GM18861 (cell line): Measurements from ENCODE around the gene CDK19.
"Not testable (repeated sequence)": the region's sequence is repeated elsewhere in the genome, so short reads cannot be mapped to it uniquely, and the experiment has no call there.

Experiments
- ATAC-seq: cut with Tn5 transposase; IDR thresholded peaks from one replicate; pipeline ENCODE4 v1.9.1; 2021; ENCODE audit not compliant: unreplicated experiment

The CDK19 gene

DNA sequence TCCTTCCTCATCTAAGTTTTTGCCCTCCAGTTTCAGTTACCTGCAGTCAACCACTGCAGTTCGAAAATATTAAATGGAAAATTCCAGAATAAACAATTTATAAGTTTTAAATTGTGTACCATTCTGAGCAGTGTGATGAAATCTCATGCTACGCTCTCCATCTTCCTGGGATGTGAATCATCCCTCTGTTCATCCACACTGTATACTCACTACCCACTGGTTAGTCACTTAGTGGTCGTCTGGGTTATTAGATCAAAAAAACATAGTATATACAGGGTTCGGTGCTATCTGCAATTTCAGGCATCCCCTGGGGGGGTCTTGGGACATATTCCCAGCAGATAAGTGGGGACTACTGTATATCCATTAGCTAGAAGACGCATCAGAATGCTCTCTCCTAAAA lies 186.9 kb downstream of the CDK19 start:
- no peak for ATAC-seq

GRCh38 chr6:110626442-110626841 lies 188.8 kb downstream of the CDK19 start:
- no peak for ATAC-seq

GRCh38 chr6:110625883-110626282 lies 189.4 kb downstream of the CDK19 start:
- no peak for ATAC-seq

GRCh38 chr6:110622912-110623578 lies 192.2 kb downstream of the CDK19 start:
- no peak for ATAC-seq

GRCh38 chr6:110621061-110621460 lies 194.2 kb downstream of the CDK19 start:
- ATAC-seq, result no peak

- no peak for ATAC-seq
Observed at GRCh38 chr6:110620065-110620464, 195.2 kb downstream of the CDK19 start.

DNA sequence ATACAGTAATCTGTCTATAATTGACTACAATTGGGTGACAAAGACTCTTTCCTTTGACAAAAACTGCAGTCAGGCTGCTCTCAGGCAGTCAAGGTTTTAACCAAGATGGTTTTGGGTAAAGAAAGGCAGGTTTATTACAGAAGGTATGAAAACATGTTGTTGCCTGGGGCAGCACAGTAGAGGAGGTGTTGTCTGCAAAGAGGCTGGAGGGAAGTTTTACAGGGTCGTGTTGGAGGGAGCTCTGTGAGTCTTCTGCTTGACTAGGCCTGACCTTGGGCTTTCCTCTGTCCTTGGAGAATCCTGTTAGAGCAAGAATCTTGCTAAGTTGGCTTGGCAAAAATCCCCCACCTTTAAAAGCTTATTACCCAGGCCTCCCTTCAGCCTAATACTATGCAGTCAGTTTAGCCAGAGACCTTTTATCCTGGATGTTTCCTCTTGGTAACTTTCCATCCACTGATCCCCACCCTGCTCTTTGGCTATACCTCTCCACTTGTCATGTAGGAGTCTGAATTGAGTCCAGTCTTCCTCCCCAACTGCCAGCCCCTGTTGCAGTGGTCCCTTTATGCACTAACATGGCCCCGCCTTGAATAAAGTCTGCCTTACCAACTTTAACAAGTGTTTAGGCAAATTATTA lies 195.9 kb downstream of the CDK19 start:
- no peak for ATAC-seq

DNA sequence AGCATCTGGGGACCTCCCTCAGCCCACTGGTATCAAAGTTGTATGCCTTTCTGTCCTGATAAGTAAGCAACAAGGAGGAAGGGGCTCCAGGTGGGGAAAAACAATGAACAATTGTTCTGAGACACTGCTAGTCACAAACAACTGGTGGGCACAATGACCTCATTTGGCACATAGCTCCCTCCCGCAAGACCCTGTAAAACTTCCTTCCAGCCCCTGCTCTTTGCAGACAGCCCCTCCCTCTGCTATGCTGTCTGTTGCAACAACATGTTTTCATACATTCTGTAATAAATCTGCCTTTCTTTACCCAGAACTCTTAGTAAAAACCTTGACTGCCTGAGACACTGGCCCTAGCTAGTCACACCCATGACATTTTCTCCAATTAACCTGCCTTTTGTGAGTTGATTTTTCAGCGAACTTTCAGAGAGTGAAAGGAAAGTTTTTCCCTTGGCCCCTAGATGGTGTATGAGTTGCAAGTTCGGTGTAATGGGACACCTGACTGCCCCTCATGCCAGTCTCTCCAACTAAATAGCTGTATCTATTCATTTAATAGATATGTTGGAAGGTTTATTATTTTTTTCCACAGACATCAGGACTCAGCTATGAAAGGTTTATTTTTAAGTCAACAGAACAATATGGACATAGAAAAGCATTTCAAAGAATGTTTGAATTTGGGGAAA lies 196.5 kb downstream of the CDK19 start:
- ATAC-seq, result no peak

DNA sequence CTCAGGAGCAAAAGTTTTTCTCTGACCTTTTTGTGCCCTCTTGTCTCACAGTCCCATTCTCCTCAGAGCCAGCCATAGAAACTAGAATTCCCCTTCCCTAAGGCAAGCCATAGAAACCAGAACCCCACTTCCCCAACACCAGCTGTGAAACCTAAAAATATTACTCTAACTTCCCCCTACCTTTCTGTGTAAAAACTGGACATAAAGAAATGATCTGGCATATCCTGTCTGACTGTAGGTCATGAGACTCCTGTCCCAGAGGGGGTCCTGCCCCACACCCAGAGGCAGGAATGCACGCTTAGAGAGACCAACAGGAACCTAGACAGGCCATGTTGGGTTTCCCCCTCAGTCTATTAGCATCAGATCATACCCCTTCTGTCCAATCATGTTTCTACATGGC lies 198.2 kb downstream of the CDK19 start:
- peak; percentile 69 for ATAC-seq

- ATAC-seq, result no peak
Observed at GRCh38 chr6:110615722-110616121, 199.5 kb downstream of the CDK19 start.

DNA sequence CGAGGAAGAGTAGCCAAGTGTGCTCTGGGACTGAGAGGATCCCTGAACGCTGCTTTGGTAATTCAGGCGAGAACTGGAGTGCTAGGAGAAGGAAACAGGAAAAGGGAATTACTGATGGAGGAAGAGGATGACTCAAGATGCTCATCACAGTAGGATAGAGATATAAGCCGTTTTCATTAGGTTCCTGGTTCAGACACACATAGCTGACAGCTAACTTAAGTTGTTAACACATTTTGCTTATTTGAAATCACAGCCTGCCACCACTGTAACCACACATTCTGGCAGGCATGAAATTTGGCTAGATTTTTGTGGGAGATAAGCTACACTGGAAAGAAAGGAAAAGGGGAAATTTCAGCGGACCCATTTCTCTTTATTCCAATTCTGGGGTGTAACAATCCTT lies 200.7 kb downstream of the CDK19 start:
- no peak for ATAC-seq

- no peak for ATAC-seq
Observed at GRCh38 chr6:110614106-110614505, 201.2 kb downstream of the CDK19 start.

DNA sequence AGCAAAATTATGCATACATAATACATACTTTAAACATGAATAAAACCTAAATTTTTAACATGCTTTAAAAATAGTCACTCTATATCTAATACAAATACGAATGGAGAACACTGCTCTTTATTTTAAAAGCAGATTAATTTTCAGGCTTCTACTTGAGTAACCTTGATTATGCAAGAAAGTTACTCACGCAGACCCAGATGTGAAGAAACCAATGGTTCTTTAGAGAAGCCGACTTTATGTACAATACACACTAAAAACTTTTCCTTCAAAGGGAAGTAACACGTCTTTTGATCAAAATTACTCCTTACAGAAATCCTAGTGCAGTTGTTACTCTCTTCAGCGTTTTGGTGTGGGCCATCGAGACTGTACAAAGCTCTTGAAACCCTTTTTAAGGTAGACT lies 201.9 kb downstream of the CDK19 start:
- no peak for ATAC-seq

DNA sequence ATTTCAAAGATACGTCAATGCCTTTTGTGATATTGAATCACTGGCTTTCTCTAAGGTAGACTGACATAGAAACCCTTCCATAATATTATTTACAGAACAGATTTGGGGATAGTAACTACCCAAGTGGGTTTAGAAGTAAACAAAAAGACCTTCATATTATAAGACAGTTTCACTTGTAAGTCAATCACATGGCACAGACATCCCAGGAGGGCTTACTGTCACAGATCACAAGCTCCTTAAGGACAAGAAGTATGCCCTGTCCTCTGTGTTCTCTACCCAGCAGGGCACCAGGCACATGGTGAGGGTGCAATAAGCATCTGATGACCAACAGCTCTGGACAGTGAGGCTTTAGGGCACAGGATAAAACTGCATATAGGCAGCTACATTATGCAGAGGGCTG lies 203.0 kb downstream of the CDK19 start:
- ATAC-seq, result no peak

GRCh38 chr6:110609101-110609500 lies 206.2 kb downstream of the CDK19 start:
- ATAC-seq, result no peak

DNA sequence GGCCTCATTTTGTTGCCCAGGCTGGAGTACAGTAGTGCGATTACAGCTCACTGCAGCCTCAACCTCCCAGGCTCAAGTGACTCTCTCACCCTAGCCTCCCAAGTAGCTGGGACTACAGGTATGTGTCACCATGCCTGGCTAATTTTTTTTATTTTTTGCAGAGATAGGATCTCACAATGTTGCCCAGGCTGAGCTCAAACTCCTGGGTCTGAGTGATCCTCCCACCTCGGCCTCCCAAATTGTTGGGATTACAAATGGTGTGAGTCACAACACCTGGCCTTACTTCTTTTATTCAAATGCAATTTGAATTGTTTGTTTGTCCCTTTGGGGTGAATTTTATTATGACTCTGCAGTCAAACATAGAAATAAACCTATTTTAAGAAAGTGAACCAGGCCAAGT lies 207.1 kb downstream of the CDK19 start:
- ATAC-seq, result no peak

DNA sequence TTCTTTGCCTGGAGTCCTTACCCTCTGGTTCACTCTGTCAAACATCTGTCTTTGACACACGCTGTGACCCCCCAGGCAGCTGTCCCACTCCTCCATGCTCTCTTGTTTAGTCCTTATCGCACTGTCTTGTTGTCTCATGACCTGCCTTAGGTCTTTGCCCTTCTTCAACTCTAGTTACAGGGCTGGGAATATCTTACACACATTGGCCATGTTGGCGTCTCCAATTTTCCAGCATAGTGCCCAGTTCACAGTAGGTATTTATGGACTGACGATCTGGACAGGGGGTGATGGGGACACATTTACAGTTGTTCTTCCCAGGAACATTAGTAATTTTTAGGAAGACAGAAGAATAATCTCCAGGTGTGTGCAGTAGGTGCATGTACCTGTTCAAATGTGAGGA lies 209.1 kb downstream of the CDK19 start:
- no peak for ATAC-seq

DNA sequence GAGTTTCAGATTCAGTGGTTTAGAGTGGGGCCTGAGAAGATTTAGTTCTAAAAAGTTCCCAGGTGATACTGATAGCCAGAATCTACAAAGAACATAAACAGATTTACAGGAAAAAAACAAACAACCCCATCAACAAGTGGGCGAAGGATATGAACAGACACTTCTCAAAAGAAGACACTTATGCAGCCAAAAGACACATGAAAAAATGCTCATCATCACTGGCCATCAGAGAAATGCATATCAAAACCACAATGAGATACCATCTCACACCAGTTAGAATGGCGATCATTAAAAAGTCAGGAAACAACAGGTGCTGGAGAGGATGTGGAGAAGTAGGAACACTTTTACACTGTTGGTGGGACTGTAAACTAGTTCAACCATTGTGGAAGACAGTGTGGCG lies 214.6 kb downstream of the CDK19 start:
- not testable (repeated sequence) for ATAC-seq

DNA sequence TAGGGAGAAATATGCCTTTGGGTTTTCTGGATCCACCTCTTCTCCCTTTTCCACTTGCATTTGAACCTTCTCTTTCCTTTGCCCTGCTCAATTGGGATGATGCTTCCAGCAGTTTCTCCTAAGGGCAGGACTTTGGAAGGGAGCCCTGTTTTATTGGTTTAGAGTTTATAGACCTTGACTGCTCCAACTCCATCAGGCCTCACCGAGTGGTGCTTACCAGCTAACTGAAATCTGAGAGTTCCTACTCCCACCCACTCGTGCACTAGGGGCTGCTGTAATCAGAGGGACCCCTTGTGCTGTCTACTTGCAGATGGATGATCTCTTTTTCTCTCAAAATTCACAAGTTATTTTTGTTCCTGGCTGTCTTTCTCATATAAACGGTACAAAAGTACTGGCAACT lies 217.5 kb downstream of the CDK19 start:
- ATAC-seq, result no peak

GRCh38 chr6:110596354-110596753 lies 218.9 kb downstream of the CDK19 start:
- no peak for ATAC-seq

GRCh38 chr6:110595112-110595511 lies 220.2 kb downstream of the CDK19 start:
- no peak for ATAC-seq

DNA sequence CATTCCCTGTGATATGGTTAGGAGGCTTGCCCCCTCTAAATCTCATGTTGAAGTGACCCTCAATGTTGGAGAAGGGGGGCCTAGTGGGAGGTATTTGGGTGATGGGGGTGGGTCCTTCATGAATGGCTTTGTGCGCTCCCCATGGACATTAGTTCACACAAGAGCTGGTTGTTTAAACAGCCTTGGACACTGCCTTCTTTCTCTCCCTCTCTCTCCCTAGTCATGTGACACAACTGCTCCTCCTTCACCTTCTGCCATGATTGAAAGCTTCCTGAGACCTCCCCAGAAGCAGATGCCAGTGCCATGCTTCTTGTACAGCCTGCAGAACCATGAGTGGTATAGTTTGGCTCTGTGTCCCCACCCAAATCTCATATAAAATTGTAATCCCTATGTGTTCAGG lies 221.6 kb downstream of the CDK19 start:
- ATAC-seq, result no peak
